ENCODE results near the gene C14orf93. TPM values are rescaled to one million over a fixed set of nuclear protein-coding genes. Genes with fewer than 3 reads are reported as not detected.

C14orf93 gene
- total RNA-seq, 1 donor: 15.9 TPM

GRCh38 chr14:23052182-23052623 lies 42.3 kb upstream of the C14orf93 start:
- Histone ChIP-seq H2AFZ (ENCODE audit: low read length) (no peak overlapping the region), H4K20me1 (ENCODE audit: insufficient read depth, low read length) (no peaks in the 10 kb centered on the region), H3K4me2 (ENCODE audit: insufficient read depth, low read length) (no peak overlapping the region), H3K36me3 (ENCODE audit: insufficient read depth, low read length) (no peaks in the 10 kb centered on the region), H3K4me1 (ENCODE audit: insufficient read depth, low read length) (peaks cover 10% of the 10 kb centered on the region), H3K27me3 (ENCODE audit: insufficient read depth, low read length) (no peaks in the 10 kb centered on the region), H3K79me2 (ENCODE audit: insufficient read depth, low read length) (no peaks in the 10 kb centered on the region), H3K9me3 (ENCODE audit: low read depth, low read length) (no peaks in the 10 kb centered on the region), H3K4me3 (ENCODE audit: insufficient read depth, low read length) (no peak overlapping the region), H3K27ac (ENCODE audit: low read depth, low read length) (no peak overlapping the region)
- peak; percentile 38 for TF ChIP-seq CTCF (IDR thresholded peaks at IDR 0.05; ENCODE audit: extremely low read depth, low read depth, low read length)
- peak; percentile 92 for DNase-seq (ENCODE audit: insufficient read length, low spot score, missing footprints)

DNA sequence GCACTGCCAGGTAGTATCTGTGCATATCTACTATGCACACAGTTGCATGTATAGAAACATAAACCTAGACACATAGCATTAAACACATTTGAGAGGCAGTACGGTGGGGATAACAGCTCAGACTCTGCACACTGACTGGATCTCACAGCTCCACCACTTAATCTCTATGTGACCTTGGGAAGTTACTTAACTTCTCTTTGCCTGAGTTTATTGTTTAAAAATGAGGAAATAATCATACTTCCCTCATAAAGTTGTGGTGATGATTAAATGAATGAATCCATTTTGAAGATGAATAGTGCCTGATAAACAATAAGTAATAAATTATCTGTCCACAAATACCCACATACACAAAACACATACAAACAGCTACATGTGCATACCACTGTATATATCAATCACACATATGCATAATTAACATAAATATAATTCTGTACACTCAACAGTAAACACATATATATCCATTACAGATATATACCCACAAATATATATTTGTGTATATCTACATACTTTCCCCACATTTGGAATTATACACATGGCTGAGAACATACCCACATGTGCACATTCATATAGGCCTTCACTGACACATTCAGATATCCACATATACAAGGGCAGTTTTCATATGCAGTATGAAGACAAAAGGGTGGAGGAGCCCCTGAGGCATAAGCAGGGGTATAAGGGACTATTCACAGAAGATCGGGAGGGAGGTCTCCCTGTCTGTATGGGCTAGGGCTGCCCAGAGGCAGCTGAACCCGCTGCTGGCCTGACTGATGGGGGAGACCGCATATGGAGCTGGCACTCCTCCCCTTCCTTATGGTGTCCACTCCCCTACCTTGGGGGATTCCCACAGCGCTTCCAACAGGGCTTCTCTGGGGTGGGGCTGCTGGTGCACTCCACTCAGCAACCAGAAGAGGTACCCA lies 41.5 kb upstream of the C14orf93 start:
- Histone ChIP-seq H4K20me1 (ENCODE audit: insufficient read depth, low read length) (no peaks in the 10 kb centered on the region), H3K4me3 (ENCODE audit: insufficient read depth, low read length) (no peak overlapping the region), H3K27ac (ENCODE audit: low read depth, low read length) (no peak overlapping the region), H3K36me3 (ENCODE audit: insufficient read depth, low read length) (no peaks in the 10 kb centered on the region), H3K4me1 (ENCODE audit: insufficient read depth, low read length) (peaks cover 2% of the 10 kb centered on the region), H2AFZ (ENCODE audit: low read length) (no peak overlapping the region), H3K27me3 (ENCODE audit: insufficient read depth, low read length) (no peaks in the 10 kb centered on the region), H3K4me2 (ENCODE audit: insufficient read depth, low read length) (no peak overlapping the region), H3K9me3 (ENCODE audit: low read depth, low read length) (no peaks in the 10 kb centered on the region), H3K79me2 (ENCODE audit: insufficient read depth, low read length) (no peaks in the 10 kb centered on the region)
- DNase-seq (ENCODE audit: insufficient read length, low spot score, missing footprints): peak; percentile 62
- no peak for TF ChIP-seq CTCF (IDR thresholded peaks at IDR 0.05; ENCODE audit: extremely low read depth, low read depth, low read length)

GRCh38 chr14:23049011-23049410 lies 39.1 kb upstream of the C14orf93 start:
- Histone ChIP-seq H3K4me1 (ENCODE audit: insufficient read depth, low read length) (no peaks in the 10 kb centered on the region), H3K9me3 (ENCODE audit: low read depth, low read length) (no peaks in the 10 kb centered on the region), H3K36me3 (ENCODE audit: insufficient read depth, low read length) (no peaks in the 10 kb centered on the region), H3K79me2 (ENCODE audit: insufficient read depth, low read length) (no peaks in the 10 kb centered on the region), H3K27me3 (ENCODE audit: insufficient read depth, low read length) (no peaks in the 10 kb centered on the region), H2AFZ (ENCODE audit: low read length) (no peak overlapping the region), H4K20me1 (ENCODE audit: insufficient read depth, low read length) (no peaks in the 10 kb centered on the region), H3K27ac (ENCODE audit: low read depth, low read length) (no peak overlapping the region), H3K4me3 (ENCODE audit: insufficient read depth, low read length) (no peak overlapping the region), H3K4me2 (ENCODE audit: insufficient read depth, low read length) (no peak overlapping the region)
- TF ChIP-seq CTCF (IDR thresholded peaks at IDR 0.05; ENCODE audit: extremely low read depth, low read depth, low read length): no peak
- DNase-seq (ENCODE audit: insufficient read length, low spot score, missing footprints): peak; percentile 8

All from osteoblast (primary cell).